Neural progenitor cell (in vitro differentiated cells): ENCODE data around the gene C1QTNF3.

Source experiments
- EZH2 ChIP-seq: fragments of 200-600 bp; sonication (generic); IDR thresholded peaks from 2 replicates; pipeline ENCODE4 v1.6.1; 2017; ENCODE audit warnings: antibody characterized with exemption, mild to moderate bottlenecking, moderate library complexity
- EZH2phosphoT487 ChIP-seq: fragments of 200-600 bp; sonication (generic); IDR thresholded peaks from 2 replicates; pipeline ENCODE4 v1.6.1; 2017; ENCODE audit warnings: antibody characterized with exemption
- TF ChIP-seq, protein P1 (sequence below): fragments of 200-600 bp; sonication (generic); IDR thresholded peaks from 2 replicates; pipeline ENCODE4 v1.5.1; 2017; ENCODE audit warnings: antibody characterized with exemption, mild to moderate bottlenecking

- TF ChIP-seq, protein P1, sequence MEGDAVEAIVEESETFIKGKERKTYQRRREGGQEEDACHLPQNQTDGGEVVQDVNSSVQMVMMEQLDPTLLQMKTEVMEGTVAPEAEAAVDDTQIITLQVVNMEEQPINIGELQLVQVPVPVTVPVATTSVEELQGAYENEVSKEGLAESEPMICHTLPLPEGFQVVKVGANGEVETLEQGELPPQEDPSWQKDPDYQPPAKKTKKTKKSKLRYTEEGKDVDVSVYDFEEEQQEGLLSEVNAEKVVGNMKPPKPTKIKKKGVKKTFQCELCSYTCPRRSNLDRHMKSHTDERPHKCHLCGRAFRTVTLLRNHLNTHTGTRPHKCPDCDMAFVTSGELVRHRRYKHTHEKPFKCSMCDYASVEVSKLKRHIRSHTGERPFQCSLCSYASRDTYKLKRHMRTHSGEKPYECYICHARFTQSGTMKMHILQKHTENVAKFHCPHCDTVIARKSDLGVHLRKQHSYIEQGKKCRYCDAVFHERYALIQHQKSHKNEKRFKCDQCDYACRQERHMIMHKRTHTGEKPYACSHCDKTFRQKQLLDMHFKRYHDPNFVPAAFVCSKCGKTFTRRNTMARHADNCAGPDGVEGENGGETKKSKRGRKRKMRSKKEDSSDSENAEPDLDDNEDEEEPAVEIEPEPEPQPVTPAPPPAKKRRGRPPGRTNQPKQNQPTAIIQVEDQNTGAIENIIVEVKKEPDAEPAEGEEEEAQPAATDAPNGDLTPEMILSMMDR: no peak
- no peak for TF ChIP-seq EZH2phosphoT487
- TF ChIP-seq EZH2: no peak
Measured at GRCh38 chr5:34007621-34008600, 35.1 kb downstream of the C1QTNF3 start, which contains the start of gene AMACR.
